Hepatocyte (in vitro differentiated cells): Measurements from ENCODE around the gene DISP2.

Experiments
- EZH2 ChIP-seq: fragments of 200-600 bp; sonication (generic); IDR thresholded peaks from 2 replicates; pipeline ENCODE4 v1.6.1; 2016; ENCODE audit warnings: antibody characterized with exemption, mild to moderate bottlenecking, borderline replicate concordance
- EZH2phosphoT487 ChIP-seq: fragments of 200-600 bp; sonication (generic); IDR thresholded peaks from one replicate; pipeline ENCODE4 v1.6.1; 2018; ENCODE audit warnings: antibody characterized with exemption, mild to moderate bottlenecking, low read depth, moderate library complexity; ENCODE audit not compliant: unreplicated experiment, severe bottlenecking
- TF ChIP-seq, protein P1 (sequence below): fragments of 200-600 bp; sonication (generic); IDR thresholded peaks from 2 replicates; pipeline ENCODE4 v1.5.1; 2016; ENCODE audit warnings: antibody characterized with exemption, mild to moderate bottlenecking; ENCODE audit not compliant: poor library complexity

DNA sequence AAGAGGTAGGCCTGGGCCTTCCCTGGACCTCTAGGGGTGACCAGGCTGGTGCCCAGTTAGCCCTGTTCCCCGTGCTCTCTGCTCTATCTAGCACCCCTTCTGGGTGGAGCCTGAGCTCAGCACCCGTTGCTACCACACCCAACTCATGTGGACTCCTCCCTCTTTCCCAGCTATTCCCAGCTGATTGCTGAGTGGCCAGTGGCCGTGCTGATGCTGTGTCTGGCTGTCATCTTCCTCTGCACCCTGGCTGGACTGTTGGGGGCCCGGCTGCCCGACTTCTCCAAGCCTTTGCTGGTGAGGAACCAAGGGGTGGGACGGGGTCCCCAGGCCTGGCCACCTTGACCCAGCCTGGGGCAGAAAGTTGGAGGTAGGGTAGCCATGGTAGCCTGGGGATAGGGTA lies 6.2 kb downstream of the DISP2 start:
- TF ChIP-seq, protein P1, sequence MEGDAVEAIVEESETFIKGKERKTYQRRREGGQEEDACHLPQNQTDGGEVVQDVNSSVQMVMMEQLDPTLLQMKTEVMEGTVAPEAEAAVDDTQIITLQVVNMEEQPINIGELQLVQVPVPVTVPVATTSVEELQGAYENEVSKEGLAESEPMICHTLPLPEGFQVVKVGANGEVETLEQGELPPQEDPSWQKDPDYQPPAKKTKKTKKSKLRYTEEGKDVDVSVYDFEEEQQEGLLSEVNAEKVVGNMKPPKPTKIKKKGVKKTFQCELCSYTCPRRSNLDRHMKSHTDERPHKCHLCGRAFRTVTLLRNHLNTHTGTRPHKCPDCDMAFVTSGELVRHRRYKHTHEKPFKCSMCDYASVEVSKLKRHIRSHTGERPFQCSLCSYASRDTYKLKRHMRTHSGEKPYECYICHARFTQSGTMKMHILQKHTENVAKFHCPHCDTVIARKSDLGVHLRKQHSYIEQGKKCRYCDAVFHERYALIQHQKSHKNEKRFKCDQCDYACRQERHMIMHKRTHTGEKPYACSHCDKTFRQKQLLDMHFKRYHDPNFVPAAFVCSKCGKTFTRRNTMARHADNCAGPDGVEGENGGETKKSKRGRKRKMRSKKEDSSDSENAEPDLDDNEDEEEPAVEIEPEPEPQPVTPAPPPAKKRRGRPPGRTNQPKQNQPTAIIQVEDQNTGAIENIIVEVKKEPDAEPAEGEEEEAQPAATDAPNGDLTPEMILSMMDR, result no peak
- TF ChIP-seq EZH2phosphoT487 (no peak), EZH2 (no peak)
